Activated naive CD8-positive, alpha-beta T cell treated with anti-CD3 and anti-CD28 coated beads for 36 hours (primary cell): ENCODE measurements around the gene WEE2. TPM values are rescaled to one million over a fixed set of nuclear protein-coding genes. Genes with fewer than 3 reads are reported as not detected.

Source experiments
- DNase-seq: peaks from one replicate; pipeline ENCODE4 v3.0.0; 2021
- H3K27ac Mint-ChIP-seq: one replicate; pipeline ENCODE4 v1.8.0; 2022; ENCODE audit warnings: mild to moderate bottlenecking, moderate library complexity, mixed read lengths
- H3K27me3 Mint-ChIP-seq: one replicate; pipeline ENCODE4 v1.8.0; 2022; ENCODE audit warnings: mild to moderate bottlenecking, mixed read lengths
- H3K36me3 Mint-ChIP-seq: one replicate; pipeline ENCODE4 v1.8.0; 2021; ENCODE audit warnings: mild to moderate bottlenecking, mixed read lengths
- H3K4me1 Mint-ChIP-seq: one replicate; pipeline ENCODE4 v1.8.0; 2021; ENCODE audit warnings: mixed read lengths
- H3K4me3 Mint-ChIP-seq: one replicate; pipeline ENCODE4 v1.8.0; 2022; ENCODE audit warnings: mild to moderate bottlenecking, moderate library complexity, mixed read lengths
- H3K9me3 Mint-ChIP-seq: one replicate; pipeline ENCODE4 v1.8.0; 2022; ENCODE audit warnings: mixed read lengths
- total RNA-seq, 2 experiments: library from RNA; stranded (reverse); gene quantifications; one replicate each; pipeline ENCODE4 v1.2.3, GENCODE V29; 2021

Gene WEE2
- total RNA-seq = not detected

- H3K27me3 Mint-ChIP-seq = peaks cover 4% of the 10 kb centered on the region
- no peaks in the 10 kb centered on the region for H3K4me1 Mint-ChIP-seq
- DNase-seq = no peak
- H3K36me3 Mint-ChIP-seq = no peaks in the 10 kb centered on the region
- H3K9me3 Mint-ChIP-seq = no peaks in the 10 kb centered on the region
- H3K27ac Mint-ChIP-seq = no peak within 1 kb of the TSS
- H3K4me3 Mint-ChIP-seq = no peak within 1 kb of the TSS
These were observed at the start of gene WEE2 for GRCh38 chr7:141708351-141708750. TSS of gene WEE2 (plus strand) at chr7:141708353. CDS start at chr7:141708759, 406 bp downstream.

DNA sequence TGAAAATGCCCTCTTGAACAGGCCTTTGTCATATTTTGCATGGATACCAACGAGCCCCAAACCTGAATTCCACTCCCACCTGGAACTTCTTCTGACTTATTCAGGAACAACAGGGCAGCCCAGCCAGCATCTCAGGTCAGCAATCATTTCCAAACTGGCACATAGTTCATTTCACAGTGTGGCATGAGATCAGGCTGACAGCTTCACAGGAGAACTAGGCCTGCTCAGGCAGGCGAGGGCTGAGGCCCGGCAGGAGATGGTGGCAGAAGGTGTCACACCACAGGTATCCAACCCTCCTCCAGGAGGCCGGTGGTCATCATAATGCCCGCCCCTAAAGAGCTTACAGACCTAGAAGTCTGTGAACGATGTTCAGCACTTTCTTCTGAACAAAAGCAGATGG is 48.7 kb upstream of the WEE2 start:
- no peak overlapping the region for H3K4me3 Mint-ChIP-seq
- H3K27me3 Mint-ChIP-seq = no peaks in the 10 kb centered on the region
- H3K9me3 Mint-ChIP-seq = no peaks in the 10 kb centered on the region
- no peak overlapping the region for H3K27ac Mint-ChIP-seq
- peaks cover 9% of the 10 kb centered on the region for H3K36me3 Mint-ChIP-seq
- no peak for DNase-seq
- peaks cover 10% of the 10 kb centered on the region for H3K4me1 Mint-ChIP-seq

DNA sequence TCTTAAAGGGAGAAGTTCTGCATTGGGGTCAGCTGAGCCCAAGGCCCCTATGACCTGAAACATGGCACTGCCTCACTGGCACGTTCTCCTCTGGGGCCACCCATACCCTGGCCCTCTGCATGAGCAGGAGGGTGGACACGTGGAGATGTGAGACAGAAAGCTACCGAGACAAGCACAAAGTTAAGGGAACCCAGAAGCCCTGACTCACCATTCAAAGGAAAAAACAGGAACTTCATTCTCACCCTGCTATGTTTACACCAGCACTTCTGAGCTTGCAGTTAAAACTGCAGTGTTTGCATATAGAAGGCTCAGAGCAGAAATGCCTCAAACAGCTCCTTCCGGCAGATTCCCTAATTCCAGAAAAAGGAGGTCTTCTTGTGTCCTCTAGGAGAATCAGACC is 47.9 kb upstream of the WEE2 start:
- Mint-ChIP-seq H3K4me3 (no peak overlapping the region), H3K9me3 (no peaks in the 10 kb centered on the region), H3K27me3 (no peaks in the 10 kb centered on the region), H3K4me1 (peaks cover 8% of the 10 kb centered on the region), H3K27ac (peak overlapping the region; percentile 1), H3K36me3 (peaks cover 9% of the 10 kb centered on the region)
- DNase-seq = no peak

DNA sequence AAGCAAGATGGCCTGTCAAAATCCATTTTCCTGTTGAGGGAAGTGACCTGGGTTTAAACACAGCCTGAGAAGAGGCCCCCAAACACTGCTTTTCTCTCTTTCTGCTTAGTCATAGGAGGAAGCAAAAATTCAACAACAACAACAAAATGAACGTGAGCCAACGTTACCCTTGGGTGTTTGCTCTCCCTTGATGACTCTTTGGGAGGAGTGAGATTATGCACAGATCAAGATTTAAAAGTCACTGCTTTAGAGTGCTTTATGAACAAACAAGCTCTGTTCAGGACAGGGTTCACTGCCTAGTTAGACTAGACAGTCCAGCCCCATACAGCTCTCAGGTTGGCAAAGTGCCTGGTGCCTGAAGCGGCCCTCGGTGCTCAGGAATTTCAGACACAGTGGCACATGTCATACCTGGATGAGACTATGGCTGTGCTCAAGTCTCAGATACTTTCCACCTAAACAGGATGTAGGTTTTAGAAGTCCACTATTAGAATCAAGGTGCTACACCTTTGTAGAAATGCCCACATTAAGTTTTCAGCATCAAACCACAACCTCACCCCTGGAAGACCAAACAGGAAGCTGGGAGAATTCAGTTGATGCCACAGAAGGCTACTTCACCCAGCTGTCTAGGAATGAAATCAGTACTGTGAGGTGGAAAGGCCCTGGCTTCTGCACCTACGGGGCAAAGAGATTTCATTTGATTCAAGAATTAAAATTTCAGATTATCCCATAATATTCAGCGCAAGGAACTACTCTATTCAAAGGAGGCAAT is 44.9 kb upstream of the WEE2 start:
- DNase-seq = no peak
- peak overlapping the region; percentile 66 for H3K27ac Mint-ChIP-seq
- H3K4me3 Mint-ChIP-seq = no peak overlapping the region
- peaks cover 12% of the 10 kb centered on the region for H3K36me3 Mint-ChIP-seq
- H3K27me3 Mint-ChIP-seq = no peaks in the 10 kb centered on the region
- peaks cover 8% of the 10 kb centered on the region for H3K4me1 Mint-ChIP-seq
- H3K9me3 Mint-ChIP-seq = no peaks in the 10 kb centered on the region

GRCh38 chr7:141664450-141664849 is 43.7 kb upstream of the WEE2 start:
- no peaks in the 10 kb centered on the region for H3K27me3 Mint-ChIP-seq
- no peak for DNase-seq
- peaks cover 12% of the 10 kb centered on the region for H3K36me3 Mint-ChIP-seq
- no peak overlapping the region for H3K27ac Mint-ChIP-seq
- peaks cover 8% of the 10 kb centered on the region for H3K4me1 Mint-ChIP-seq
- no peak overlapping the region for H3K4me3 Mint-ChIP-seq
- H3K9me3 Mint-ChIP-seq = no peaks in the 10 kb centered on the region

GRCh38 chr7:141665208-141666035 is 42.7 kb upstream of the WEE2 start:
- DNase-seq = no peak
- Mint-ChIP-seq H3K27me3 (no peaks in the 10 kb centered on the region), H3K4me3 (no peak overlapping the region), H3K9me3 (no peaks in the 10 kb centered on the region), H3K4me1 (peaks cover 8% of the 10 kb centered on the region), H3K36me3 (peaks cover 12% of the 10 kb centered on the region), H3K27ac (peak overlapping the region; percentile 27)

DNA sequence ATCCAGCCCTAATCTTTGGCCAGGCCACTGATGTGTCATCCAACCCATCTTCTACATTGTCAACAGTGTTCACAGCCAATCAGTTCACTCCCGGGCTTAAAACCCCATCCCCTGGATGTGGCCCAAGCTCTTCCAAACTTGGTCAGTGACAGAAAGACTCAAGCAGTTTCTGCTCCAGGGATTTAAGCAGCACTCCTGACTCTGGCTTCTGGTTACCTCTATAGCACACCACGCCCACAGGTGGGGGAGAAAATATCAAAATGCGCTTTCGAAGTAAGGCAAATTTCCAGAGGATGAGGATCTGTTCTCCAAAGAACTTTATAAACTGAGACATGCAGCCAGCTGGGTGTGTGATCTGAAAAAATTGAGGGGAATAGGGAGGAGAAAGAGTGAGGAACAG is 42.1 kb upstream of the WEE2 start:
- Mint-ChIP-seq H3K9me3 (no peaks in the 10 kb centered on the region), H3K36me3 (peaks cover 12% of the 10 kb centered on the region), H3K4me1 (peaks cover 8% of the 10 kb centered on the region), H3K4me3 (no peak overlapping the region), H3K27ac (peak overlapping the region; percentile 27), H3K27me3 (no peaks in the 10 kb centered on the region)
- no peak for DNase-seq

DNA sequence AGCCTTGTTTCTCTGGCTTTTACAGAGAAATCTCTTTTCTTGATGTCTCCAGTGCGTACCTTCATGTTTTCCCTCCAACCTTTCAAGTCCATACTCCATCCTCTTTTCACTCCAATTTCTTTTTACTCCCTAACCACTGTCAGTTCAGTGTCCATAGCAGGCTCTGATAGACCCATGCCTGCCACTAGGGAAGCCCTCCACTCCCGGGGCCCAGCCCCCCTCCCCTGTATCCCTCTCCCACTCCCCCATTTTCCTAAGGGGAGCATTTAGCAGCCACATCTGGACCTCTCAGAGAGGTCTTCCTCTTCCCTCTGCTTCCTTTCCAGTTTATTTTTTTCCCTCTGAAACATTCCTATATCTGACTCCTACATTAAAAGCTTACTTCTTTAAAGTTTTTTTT is 39.3 kb upstream of the WEE2 start:
- no peaks in the 10 kb centered on the region for H3K9me3 Mint-ChIP-seq
- H3K27ac Mint-ChIP-seq = no peak overlapping the region
- H3K27me3 Mint-ChIP-seq = no peaks in the 10 kb centered on the region
- peaks cover 16% of the 10 kb centered on the region for H3K36me3 Mint-ChIP-seq
- DNase-seq = no peak
- no peaks in the 10 kb centered on the region for H3K4me1 Mint-ChIP-seq
- H3K4me3 Mint-ChIP-seq = no peak overlapping the region

GRCh38 chr7:141671705-141672496 is 36.3 kb upstream of the WEE2 start:
- Mint-ChIP-seq H3K9me3 (no peaks in the 10 kb centered on the region), H3K4me3 (no peak overlapping the region), H3K27ac (peak overlapping the region; percentile 1), H3K4me1 (peaks cover 10% of the 10 kb centered on the region), H3K36me3 (peaks cover 14% of the 10 kb centered on the region), H3K27me3 (no peaks in the 10 kb centered on the region)
- no peak for DNase-seq

GRCh38 chr7:141673346-141673745 is 34.8 kb upstream of the WEE2 start:
- no peak for DNase-seq
- no peaks in the 10 kb centered on the region for H3K27me3 Mint-ChIP-seq
- H3K4me3 Mint-ChIP-seq = no peak overlapping the region
- H3K36me3 Mint-ChIP-seq = peaks cover 14% of the 10 kb centered on the region
- no peaks in the 10 kb centered on the region for H3K9me3 Mint-ChIP-seq
- no peak overlapping the region for H3K27ac Mint-ChIP-seq
- peaks cover 10% of the 10 kb centered on the region for H3K4me1 Mint-ChIP-seq

- no peak overlapping the region for H3K4me3 Mint-ChIP-seq
- no peaks in the 10 kb centered on the region for H3K9me3 Mint-ChIP-seq
- H3K27me3 Mint-ChIP-seq = no peaks in the 10 kb centered on the region
- DNase-seq = no peak
- no peak overlapping the region for H3K27ac Mint-ChIP-seq
- H3K36me3 Mint-ChIP-seq = peaks cover 14% of the 10 kb centered on the region
- peaks cover 15% of the 10 kb centered on the region for H3K4me1 Mint-ChIP-seq
These were observed 33.9 kb upstream of the WEE2 start for GRCh38 chr7:141674171-141674671.

DNA sequence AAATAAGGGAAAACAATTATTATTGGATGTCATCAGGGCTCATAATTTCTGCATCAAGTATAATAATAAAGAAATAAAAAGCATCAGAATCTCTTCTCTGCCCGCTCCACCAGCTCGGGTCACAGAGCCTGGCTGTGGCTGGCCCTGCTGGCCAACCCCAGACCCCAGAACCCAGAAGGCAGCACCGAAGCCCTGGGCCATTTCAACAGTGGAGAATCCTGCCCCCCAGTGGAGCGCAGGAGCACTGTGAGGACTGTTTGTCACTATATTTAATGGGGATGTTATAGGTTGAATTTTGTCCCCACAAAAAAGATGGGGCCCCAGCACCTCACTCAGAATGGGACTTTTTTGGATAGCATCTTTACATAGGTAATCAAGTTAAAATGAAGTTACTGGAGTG is 33.5 kb upstream of the WEE2 start:
- no peak overlapping the region for H3K27ac Mint-ChIP-seq
- peak; percentile 11 for DNase-seq
- peaks cover 16% of the 10 kb centered on the region for H3K4me1 Mint-ChIP-seq
- no peaks in the 10 kb centered on the region for H3K9me3 Mint-ChIP-seq
- H3K27me3 Mint-ChIP-seq = no peaks in the 10 kb centered on the region
- peaks cover 14% of the 10 kb centered on the region for H3K36me3 Mint-ChIP-seq
- H3K4me3 Mint-ChIP-seq = no peak overlapping the region

DNA sequence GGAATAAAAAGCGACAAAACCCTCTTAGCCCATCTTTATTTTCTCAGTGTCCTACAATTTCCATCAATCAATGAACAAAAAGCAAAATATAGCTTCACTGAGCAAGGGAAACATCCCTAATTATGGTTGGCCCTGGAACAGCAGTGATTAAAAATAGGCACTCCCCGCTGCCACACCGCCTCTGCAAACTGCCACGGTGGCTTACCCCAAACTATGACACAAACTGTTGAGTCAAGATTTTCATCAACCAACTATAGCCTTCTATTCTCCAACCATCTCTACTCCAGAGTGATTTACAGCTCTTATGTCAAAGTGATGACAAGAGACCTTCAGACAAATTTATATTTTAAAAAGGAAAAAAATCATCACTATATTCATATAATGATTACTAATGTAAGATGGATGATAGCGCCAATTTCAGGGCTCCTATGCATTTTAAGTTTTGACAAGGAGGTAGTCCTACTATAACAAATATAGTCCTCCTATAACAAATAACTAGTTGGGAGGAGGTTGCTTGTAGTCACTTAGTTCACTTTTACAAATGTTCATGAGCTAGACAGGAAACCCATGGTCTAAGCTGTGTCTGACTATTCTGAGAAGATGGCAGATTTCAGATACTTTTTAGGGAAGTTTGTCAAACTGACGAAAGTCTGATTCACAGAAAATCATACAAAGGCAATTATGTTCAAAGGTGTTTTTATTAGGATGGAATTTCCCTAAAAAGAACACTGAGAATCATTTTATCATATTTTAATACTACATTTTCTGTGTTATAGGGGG is 32.5 kb upstream of the WEE2 start:
- DNase-seq = no peak
- H3K27ac Mint-ChIP-seq = peak overlapping the region; percentile 46
- no peaks in the 10 kb centered on the region for H3K27me3 Mint-ChIP-seq

GRCh38 chr7:141676618-141677017 is 31.5 kb upstream of the WEE2 start:
- H3K27ac Mint-ChIP-seq = no peak overlapping the region
- H3K9me3 Mint-ChIP-seq = no peaks in the 10 kb centered on the region
- H3K27me3 Mint-ChIP-seq = no peaks in the 10 kb centered on the region
- H3K36me3 Mint-ChIP-seq = peaks cover 14% of the 10 kb centered on the region
- DNase-seq = no peak
- H3K4me3 Mint-ChIP-seq = no peak overlapping the region
- peaks cover 16% of the 10 kb centered on the region for H3K4me1 Mint-ChIP-seq

More for the DNA sequence above, 32.5 kb upstream of the WEE2 start:
- Mint-ChIP-seq H3K4me3 (no peak overlapping the region), H3K36me3 (peaks cover 16% of the 10 kb centered on the region), H3K9me3 (no peaks in the 10 kb centered on the region), H3K4me1 (peaks cover 16% of the 10 kb centered on the region)
